Fibroblast of skin of left quadriceps (primary cell): ENCODE data around the gene CBLN3.

Experiments used
- DNase-seq, 2 experiments: peaks; one replicate each; pipeline ENCODE4 v3.0.0-alpha.2; 2013; ENCODE audit warnings: low read depth in 2 of 2

CBLN3 gene

DNA sequence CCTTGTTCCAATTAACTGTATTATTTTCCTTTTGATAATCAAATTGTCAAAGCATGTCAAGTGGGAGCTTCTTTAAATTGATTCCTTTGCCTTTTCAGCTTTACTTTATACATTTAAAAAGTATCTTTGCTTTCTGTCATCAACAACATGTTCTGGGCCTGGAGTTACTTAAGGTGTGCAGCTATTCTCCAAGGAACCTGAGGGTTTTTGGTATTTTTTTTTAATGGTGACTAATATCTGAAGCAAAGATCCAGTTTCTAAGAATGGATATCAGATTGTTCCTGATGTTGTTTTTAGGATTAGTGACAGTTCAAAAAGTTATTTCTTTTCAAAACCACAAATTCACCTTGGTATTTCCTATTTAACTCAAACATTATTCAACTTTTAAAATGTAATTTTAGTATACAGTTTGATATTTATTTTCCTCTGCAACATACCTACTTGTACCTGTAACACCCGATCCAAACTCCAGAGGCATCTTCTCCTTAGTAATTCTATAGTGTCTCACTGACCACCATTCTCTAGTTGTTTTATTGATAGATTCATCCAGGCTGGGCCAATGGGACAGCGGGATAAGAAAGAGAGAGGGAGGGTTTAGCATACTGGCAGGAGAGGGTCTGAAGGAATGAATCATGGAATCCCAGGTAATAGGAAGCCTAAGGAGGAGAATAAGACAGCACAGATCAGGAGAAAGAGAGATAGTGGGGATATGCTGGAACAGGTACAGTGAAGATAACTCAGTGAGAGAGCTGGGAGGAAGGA lies 3.1 kb downstream of the CBLN3 start:
- no peak for DNase-seq

GRCh38 chr14:24425704-24426103 lies 3.8 kb downstream of the CBLN3 start:
- DNase-seq: peak; percentile 59 to 60

DNA sequence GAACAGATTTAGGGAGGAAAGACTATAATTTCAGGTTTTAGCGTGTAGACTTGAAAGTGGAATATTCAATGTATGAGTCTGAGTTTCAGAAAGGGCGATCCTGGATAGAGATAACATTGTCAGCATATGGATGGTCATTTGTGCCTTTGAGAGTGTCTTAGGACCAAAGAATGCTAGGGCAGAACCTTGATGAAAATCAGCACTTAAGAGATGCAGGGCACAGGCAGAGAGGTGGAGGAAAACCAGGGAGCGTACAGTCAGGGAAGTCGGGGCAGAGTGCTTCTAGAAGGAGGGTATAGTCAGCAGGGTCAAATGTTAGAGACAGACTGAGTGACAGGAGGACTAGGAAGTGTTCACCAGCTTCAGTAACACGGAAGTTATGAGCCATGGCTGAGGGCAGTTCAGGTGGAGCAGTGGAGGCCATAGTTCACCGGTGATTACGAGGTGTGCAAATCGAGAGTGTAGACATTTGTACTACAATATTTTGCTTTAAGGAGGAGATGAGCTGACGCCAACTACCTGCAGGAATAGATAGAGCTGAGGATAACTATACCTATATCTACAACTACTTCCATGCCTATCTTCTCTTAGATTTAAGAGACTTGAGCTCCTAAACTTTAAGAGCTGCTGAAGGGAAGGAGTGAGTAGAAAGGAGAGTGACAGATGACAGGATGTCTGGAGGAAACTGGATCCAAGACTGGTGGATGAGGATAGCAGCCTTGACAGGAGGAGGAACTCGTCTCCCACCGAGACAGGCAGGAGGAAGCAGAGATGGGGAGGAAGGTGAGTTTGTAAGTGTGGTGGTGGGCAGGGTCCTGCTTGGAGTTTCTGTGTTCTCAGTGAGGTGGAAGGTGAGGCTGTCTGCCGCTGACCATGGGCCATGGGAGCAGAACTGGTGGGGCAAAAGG lies 6.5 kb downstream of the CBLN3 start:
- DNase-seq: no peak

- no peak for DNase-seq
Measured at GRCh38 chr14:24422261-24422660, 7.2 kb downstream of the CBLN3 start.

DNA sequence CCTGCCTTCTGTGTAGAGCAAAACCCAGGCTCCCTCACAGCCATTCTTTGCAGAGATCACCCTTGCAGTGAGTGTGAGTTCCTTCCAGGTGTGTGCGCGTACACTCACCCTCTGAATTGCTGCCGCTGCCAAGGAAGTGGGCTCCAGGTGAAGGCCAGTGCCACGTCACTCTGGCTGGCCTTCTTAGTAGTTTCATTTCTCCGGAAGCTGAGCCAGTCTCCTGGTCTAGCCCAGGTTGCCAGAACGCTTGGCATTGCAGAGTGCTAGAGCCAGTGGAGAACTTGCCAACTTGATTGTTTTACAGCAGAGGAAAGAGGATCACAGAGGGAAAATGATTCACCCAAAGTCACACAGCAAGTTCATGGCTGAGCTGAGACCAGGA lies 11.0 kb downstream of the CBLN3 start:
- DNase-seq: no peak

- DNase-seq: no peak
Measured at GRCh38 chr14:24417832-24418491, 11.5 kb downstream of the CBLN3 start.

DNA sequence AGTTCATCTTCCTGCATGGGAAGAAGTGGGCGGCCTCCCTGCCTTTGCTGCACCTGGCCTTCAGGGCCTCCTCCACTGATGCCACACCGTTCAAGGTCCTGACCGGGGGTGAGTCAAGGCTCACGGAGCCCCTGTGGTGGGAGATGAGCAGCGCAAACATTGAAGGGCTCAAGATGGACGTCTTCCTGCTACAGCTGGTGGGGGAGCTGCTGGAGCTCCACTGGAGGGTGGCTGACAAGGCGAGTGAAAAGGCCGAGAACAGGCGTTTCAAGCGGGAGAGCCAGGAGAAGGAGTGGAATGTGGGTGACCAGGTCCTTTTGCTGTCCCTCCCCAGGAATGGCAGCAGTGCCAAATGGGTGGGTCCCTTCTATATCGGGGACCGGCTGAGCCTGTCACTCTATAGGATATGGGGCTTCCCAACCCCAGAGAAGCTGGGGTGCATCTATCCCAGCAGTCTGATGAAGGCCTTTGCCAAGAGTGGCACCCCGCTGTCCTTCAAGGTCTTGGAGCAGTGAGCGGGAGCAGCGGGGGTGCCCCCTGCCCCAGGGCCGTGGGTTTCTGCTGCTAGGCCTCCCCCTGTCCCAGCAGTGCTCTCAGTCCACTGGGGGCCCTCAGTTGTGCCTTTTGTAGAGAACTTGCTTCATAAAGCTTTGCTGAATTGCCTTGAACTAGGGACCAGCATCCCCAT lies 12.4 kb downstream of the CBLN3 start:
- no peak for DNase-seq

- DNase-seq: no peak
Measured at GRCh38 chr14:24416254-24416931, 13.1 kb downstream of the CBLN3 start.

- no peak for DNase-seq
Measured at GRCh38 chr14:24415421-24416253, 13.8 kb downstream of the CBLN3 start.

DNA sequence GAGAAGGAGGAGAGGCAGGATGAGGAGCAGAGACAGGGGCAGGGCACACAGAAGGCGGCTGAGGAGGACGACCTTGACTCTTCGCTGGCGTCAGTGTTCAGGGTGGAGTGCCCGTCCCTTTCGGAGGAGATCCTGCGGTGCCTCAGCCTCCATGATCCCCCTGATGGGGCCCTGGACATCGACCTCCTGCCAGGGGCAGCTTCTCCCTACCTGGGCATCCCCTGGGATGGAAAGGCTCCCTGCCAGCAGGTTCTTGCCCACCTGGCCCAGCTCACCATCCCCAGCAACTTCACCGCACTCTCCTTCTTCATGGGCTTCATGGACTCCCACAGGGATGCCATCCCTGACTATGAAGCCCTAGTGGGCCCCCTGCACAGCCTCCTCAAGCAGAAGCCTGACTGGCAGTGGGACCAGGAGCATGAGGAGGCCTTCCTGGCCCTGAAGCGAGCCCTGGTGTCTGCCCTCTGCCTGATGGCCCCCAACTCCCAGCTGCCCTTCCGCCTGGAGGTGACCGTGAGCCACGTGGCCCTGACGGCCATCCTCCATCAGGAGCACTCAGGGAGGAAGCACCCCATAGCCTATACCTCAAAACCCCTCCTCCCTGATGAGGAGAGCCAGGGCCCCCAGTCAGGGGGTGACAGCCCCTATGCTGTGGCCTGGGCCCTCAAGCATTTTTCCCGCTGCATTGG lies 14.6 kb downstream of the CBLN3 start:
- DNase-seq: no peak

GRCh38 chr14:24414077-24414476 lies 15.4 kb downstream of the CBLN3 start:
- no peak for DNase-seq

- DNase-seq: no peak
Measured at GRCh38 chr14:24411443-24412389, 17.8 kb downstream of the CBLN3 start.

- DNase-seq: no peak
Measured at GRCh38 chr14:24409956-24410355, 19.5 kb downstream of the CBLN3 start.

- no peak for DNase-seq
Measured at GRCh38 chr14:24409192-24409591, 20.3 kb downstream of the CBLN3 start.

GRCh38 chr14:24408764-24409163 lies 20.7 kb downstream of the CBLN3 start:
- no peak for DNase-seq

DNA sequence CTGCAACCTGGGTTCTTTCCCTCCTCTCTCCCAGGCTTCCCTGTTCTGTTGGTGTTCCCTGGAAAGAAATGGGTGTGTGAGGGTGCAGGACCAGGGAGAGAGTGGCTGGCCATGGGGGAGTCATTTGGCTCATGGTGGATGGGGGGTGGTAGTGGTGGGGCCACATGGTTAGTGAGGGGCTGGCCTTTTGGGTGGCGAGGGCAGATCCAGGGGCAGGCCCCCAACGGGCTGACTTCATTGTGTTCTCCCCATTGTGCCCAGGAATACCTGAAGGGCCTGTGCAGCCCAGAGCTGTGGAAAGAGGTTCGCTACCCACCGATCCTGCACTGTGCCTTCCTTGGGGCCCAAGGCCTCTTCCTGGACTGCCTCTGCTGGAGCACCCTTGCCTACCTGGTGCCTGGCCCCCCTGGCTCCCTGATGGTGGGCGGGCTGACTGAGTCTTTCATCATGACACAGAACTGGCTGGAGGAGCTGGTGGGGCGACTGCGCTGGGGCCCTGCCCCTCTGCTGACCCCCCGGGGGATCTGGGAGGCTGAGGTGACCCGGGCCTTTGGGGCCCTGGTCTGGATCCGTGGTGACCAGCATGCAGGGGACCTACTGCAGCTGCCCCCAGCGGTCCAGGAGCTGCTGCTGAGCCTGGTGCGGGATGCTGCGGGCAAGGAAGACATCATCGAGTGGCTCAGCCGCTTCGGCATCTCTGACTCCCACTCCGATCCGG lies 21.7 kb downstream of the CBLN3 start:
- no peak for DNase-seq

DNA sequence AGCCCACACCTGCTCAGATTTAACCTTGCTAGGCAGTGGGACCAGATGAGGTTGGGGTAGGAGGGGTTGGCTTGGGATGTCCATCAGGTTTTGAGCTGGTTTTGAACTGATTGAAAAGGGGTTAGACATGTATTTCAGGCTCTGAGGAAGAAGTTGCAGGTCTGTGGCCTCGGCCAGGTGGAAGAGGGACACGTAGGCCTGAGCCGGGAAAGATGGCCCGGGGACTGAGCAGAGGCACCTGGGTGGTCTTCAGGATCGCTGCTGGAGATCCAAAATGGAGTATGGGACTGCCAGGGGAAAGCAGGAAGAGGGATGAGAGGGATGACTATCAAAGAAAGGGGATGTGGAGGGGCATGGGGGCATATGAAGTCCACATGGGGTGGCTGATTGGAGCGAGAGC lies 23.1 kb downstream of the CBLN3 start:
- DNase-seq: no peak

GRCh38 chr14:24404814-24405213 lies 24.7 kb downstream of the CBLN3 start:
- no peak for DNase-seq
